ENCODE data around the gene SELENOI. TPM values are rescaled to one million over a fixed set of nuclear protein-coding genes. Genes with fewer than 3 reads are reported as not detected.

The SELENOI gene
- total RNA-seq, 1 donor from 2014 or later: 51.8 TPM

DNA sequence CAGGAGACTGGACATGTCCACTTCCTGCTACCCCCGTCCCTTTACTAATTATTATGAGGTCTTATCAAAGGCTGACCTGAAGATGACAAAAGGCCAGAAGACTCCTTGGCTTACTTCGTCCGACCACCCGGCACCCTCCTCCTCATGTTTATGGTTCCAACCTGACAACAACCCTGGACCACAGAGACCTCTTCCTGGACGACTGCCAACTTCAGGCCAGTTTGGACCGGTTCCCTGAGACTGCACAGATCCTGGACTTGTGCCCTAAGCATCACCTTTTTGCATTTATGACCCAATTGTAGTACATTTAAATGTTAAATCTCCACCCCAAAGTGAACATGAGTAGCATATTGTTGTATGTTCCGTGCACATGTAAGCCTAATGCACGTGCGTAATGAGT, 61.6 kb downstream of the SELENOI start:
- H3K9me3 Mint-ChIP-seq: no peaks in the 10 kb centered on the region
- DNase-seq (ENCODE audit: low spot score): no peak
- Histone ChIP-seq H3K4me2 (no peak overlapping the region), H4K20me1 (ENCODE audit: low read depth) (no peaks in the 10 kb centered on the region), H3K27ac (no peak overlapping the region), H3K9ac (no peak overlapping the region), H3K36me3 (no peaks in the 10 kb centered on the region), H3K27me3 (peaks cover 3% of the 10 kb centered on the region), H3K79me2 (ENCODE audit: low read depth) (no peaks in the 10 kb centered on the region), H3K4me1 (no peaks in the 10 kb centered on the region), H3K9me3 (ENCODE audit: low read depth) (no peaks in the 10 kb centered on the region), H3K4me3 (no peak overlapping the region), H3F3A (ENCODE audit: low read depth) (peaks cover 2% of the 10 kb centered on the region), H2AFZ (replicated peaks) (no peak overlapping the region)
- H3K27me3 Mint-ChIP-seq (ENCODE audit: insufficient read depth, low read depth): no peaks in the 10 kb centered on the region
- no peak overlapping the region for H3K27ac Mint-ChIP-seq
- no peak overlapping the region for H3K4me3 Mint-ChIP-seq
- peaks cover 3% of the 10 kb centered on the region for H3K4me1 Mint-ChIP-seq
- TF ChIP-seq EZH2phosphoT487 (IDR thresholded peaks at IDR 0.05) (no peak), EZH2 (IDR thresholded peaks at IDR 0.05) (no peak)
- TF ChIP-seq, protein P1, sequence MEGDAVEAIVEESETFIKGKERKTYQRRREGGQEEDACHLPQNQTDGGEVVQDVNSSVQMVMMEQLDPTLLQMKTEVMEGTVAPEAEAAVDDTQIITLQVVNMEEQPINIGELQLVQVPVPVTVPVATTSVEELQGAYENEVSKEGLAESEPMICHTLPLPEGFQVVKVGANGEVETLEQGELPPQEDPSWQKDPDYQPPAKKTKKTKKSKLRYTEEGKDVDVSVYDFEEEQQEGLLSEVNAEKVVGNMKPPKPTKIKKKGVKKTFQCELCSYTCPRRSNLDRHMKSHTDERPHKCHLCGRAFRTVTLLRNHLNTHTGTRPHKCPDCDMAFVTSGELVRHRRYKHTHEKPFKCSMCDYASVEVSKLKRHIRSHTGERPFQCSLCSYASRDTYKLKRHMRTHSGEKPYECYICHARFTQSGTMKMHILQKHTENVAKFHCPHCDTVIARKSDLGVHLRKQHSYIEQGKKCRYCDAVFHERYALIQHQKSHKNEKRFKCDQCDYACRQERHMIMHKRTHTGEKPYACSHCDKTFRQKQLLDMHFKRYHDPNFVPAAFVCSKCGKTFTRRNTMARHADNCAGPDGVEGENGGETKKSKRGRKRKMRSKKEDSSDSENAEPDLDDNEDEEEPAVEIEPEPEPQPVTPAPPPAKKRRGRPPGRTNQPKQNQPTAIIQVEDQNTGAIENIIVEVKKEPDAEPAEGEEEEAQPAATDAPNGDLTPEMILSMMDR (IDR thresholded peaks at IDR 0.05): no peak
- no peaks in the 10 kb centered on the region for H3K36me3 Mint-ChIP-seq

DNA sequence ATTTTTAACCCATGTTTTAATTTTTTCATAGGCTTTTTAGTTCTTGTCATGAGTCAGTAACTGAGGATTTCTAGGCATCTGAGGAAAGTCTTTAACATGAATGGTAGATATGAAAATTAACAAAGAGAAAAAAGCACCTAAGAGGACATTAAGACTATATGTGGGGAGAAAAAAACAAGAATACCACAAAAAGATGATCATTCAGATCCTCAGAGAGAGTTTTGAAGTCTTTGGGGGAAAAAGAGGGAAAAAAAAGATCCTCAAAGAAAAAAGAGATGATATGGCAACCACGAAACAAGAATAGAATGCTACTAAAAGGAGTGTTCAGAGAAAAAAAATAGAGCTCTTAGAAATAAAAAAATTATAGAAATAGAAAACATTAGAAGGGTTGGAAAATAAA, 63.8 kb downstream of the SELENOI start:
- no peak for DNase-seq (ENCODE audit: low spot score)
- no peaks in the 10 kb centered on the region for H4K20me1 ChIP-seq (ENCODE audit: low read depth)
- no peak overlapping the region for H3K27ac ChIP-seq
- no peaks in the 10 kb centered on the region for H3K9me3 ChIP-seq (ENCODE audit: low read depth)
- H3K4me3 ChIP-seq: no peak overlapping the region
- Mint-ChIP-seq H3K36me3 (no peaks in the 10 kb centered on the region), H3K4me1 (peaks cover 2% of the 10 kb centered on the region), H3K9me3 (no peaks in the 10 kb centered on the region), H3K4me3 (no peak overlapping the region), H3K27ac (no peak overlapping the region), H3K27me3 (ENCODE audit: insufficient read depth, low read depth) (no peaks in the 10 kb centered on the region)
- no peaks in the 10 kb centered on the region for H3K79me2 ChIP-seq (ENCODE audit: low read depth)
- no peaks in the 10 kb centered on the region for H3K4me1 ChIP-seq
- no peaks in the 10 kb centered on the region for H3K36me3 ChIP-seq
- no peaks in the 10 kb centered on the region for H3K27me3 ChIP-seq
- no peaks in the 10 kb centered on the region for H3F3A ChIP-seq (ENCODE audit: low read depth)
- no peak overlapping the region for H3K9ac ChIP-seq
- H2AFZ ChIP-seq (replicated peaks): no peak overlapping the region
- TF ChIP-seq, protein P1 (IDR thresholded peaks at IDR 0.05): no peak
- TF ChIP-seq EZH2 (IDR thresholded peaks at IDR 0.05) (no peak), EZH2phosphoT487 (IDR thresholded peaks at IDR 0.05) (no peak)
- H3K4me2 ChIP-seq: no peak overlapping the region

DNA sequence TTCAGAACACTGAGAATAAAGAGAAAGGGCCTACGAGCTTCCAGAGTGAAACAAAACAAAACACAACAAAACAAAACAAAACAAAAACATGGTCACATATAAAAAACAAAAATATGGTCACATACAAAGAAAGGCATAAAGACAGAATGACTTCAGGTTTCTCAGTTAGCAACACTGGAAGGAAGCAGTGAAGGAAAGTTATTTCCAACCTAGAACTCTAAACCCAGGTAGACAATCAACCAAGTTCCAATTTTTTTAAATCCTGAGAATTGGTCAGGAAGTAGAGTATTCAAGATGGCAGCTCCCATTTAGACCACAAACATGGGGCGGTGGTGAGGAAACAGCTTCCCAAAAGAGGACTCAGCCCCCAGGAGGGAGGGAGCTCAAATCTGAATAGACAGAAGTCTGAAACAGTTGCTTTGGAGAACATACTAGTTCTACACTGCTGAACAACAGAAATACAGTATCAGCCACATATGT, 64.9 kb downstream of the SELENOI start:
- TF ChIP-seq EZH2phosphoT487 (IDR thresholded peaks at IDR 0.05) (no peak), EZH2 (IDR thresholded peaks at IDR 0.05) (no peak)
- TF ChIP-seq, protein P1 (IDR thresholded peaks at IDR 0.05): no peak
- no peaks in the 10 kb centered on the region for H3K9me3 ChIP-seq (ENCODE audit: low read depth)
- H4K20me1 ChIP-seq (ENCODE audit: low read depth): no peaks in the 10 kb centered on the region
- Mint-ChIP-seq H3K4me1 (peaks cover 4% of the 10 kb centered on the region), H3K27ac (no peak overlapping the region), H3K4me3 (no peak overlapping the region), H3K9me3 (no peaks in the 10 kb centered on the region), H3K36me3 (no peaks in the 10 kb centered on the region), H3K27me3 (ENCODE audit: insufficient read depth, low read depth) (no peaks in the 10 kb centered on the region)
- no peak for DNase-seq (ENCODE audit: low spot score)
- no peak overlapping the region for H3K4me3 ChIP-seq
- no peak overlapping the region for H3K4me2 ChIP-seq
- H3K4me1 ChIP-seq: no peaks in the 10 kb centered on the region
- no peaks in the 10 kb centered on the region for H3F3A ChIP-seq (ENCODE audit: low read depth)
- H2AFZ ChIP-seq (replicated peaks): no peak overlapping the region
- no peaks in the 10 kb centered on the region for H3K79me2 ChIP-seq (ENCODE audit: low read depth)
- H3K36me3 ChIP-seq: no peaks in the 10 kb centered on the region
- H3K27me3 ChIP-seq: no peaks in the 10 kb centered on the region
- no peak overlapping the region for H3K9ac ChIP-seq
- H3K27ac ChIP-seq: no peak overlapping the region
